ENCODE measurements around the gene COQ8A. TPM values are rescaled to one million over a fixed set of nuclear protein-coding genes. Genes with fewer than 3 reads are reported as not detected.

The COQ8A gene
- 16.5 to 20.4 TPM (median 20.0 TPM) in 5 replicates for total RNA-seq (2022; extraction: Qiagen RNA extraction)

GRCh38 chr1:226940029-226940805, at the start of gene COQ8A:
COQ8A (plus strand) TSS chr1:226940294; CDS start chr1:226961386, 21,092 bp downstream.

Other genes with a start within 250 kb of the COQ8A start
- 1.9 to 2.7 TPM (median 2.3 TPM) in 5 replicates for gene ITPKB, start 201.0 kb upstream of the COQ8A start, total RNA-seq (2022; extraction: Qiagen RNA extraction)
- gene PSEN2, start 69.7 kb upstream of the COQ8A start, total RNA-seq (2022; extraction: Qiagen RNA extraction) = 28.3 to 29.9 TPM (median 29.3 TPM) in 5 replicates

Data from A549 treated with AZD2906 at 1 μM for 4 hours (cell line).